Keratinocyte (primary cell): Measurements from ENCODE around the gene NOTCH4.

ENCODE experiments used
- CTCF ChIP-seq, 3 experiments: IDR thresholded peaks in 1 of 3; conservative IDR thresholded peaks in 1 of 3; optimal IDR thresholded peaks in 1 of 3; 2 replicates in 2 of 3; 3 replicates in 1 of 3; pipeline versions ENCODE3 to v1.5.1; 2011; ENCODE audit warnings: low read length in 3 of 3, mild to moderate bottlenecking in 3 of 3, moderate library complexity in 2 of 3, control low read depth in 1 of 3, inconsistent platforms in 1 of 3; ENCODE audit not compliant: insufficient read depth in 2 of 3; ENCODE audit errors: extremely low read depth in 1 of 3
- EZH2 ChIP-seq: IDR thresholded peaks from one replicate; pipeline ENCODE4 v1.6.1; 2012; ENCODE audit warnings: inconsistent platforms, mild to moderate bottlenecking, low read length, moderate library complexity

- TF ChIP-seq CTCF (optimal IDR thresholded peaks at IDR 0.05 in 1 of 3, IDR thresholded peaks at IDR 0.05 in 1 of 3, conservative IDR thresholded peaks at IDR 0.05 in 1 of 3; ENCODE audit: extremely low read depth in 1 of 3, insufficient read depth in 2 of 3, low read length in 3 of 3) (no peak), EZH2 (no peak)
Measured at GRCh38 chr6:32184084-32184640, 39.7 kb downstream of the NOTCH4 start, which contains the start of gene AGER.
